HepG2 (cell line): Measurements from ENCODE around the gene ANG.
"Not testable (repeated sequence)": the region's sequence is repeated elsewhere in the genome, so short reads cannot be mapped to it uniquely, and the experiment has no call there.

Experiments
- FOXA3 ChIP-seq: IDR thresholded peaks from 2 replicates; pipeline ENCODE4 v1.6.1; 2016; ENCODE audit warnings: missing genetic modification reagents, missing compliant biosample characterization
- GTF2F1 ChIP-seq: fragments of 150-350 bp; IDR thresholded peaks from 2 replicates; pipeline ENCODE4 v1.6.1; 2014; ENCODE audit warnings: low read length
- POLR2A ChIP-seq, 2 experiments: IDR thresholded peaks; 2 replicates each; pipeline ENCODE4 v1.6.1; 2011; ENCODE audit warnings: low read depth in 2 of 2, low read length in 2 of 2, mild to moderate bottlenecking in 1 of 2, moderate library complexity in 1 of 2; ENCODE audit not compliant: insufficient read depth in 1 of 2
- RAD21 ChIP-seq: fragments of 450-650 bp; formaldehyde crosslinking; IDR thresholded peaks from 2 replicates; pipeline ENCODE4 v1.5.0; 2020; ENCODE audit warnings: mild to moderate bottlenecking
- RBM39 ChIP-seq: fragments of 200-400 bp; formaldehyde crosslinking; IDR thresholded peaks from one replicate; pipeline ENCODE4 v1.6.1; 2018; ENCODE audit warnings: antibody characterized with exemption, mild to moderate bottlenecking, low read depth, low read length; ENCODE audit not compliant: poor library complexity, severe bottlenecking
- RXRB ChIP-seq: IDR thresholded peaks from 2 replicates; pipeline ENCODE4 v1.6.1; 2016; ENCODE audit warnings: borderline replicate concordance, missing genetic modification reagents, missing compliant biosample characterization
- SAP130 ChIP-seq: IDR thresholded peaks from 2 replicates; pipeline ENCODE4 v1.6.1; 2016; ENCODE audit warnings: low read depth
- SNAPC4 ChIP-seq: sonication (generic); formaldehyde crosslinking; IDR thresholded peaks from 2 replicates; pipeline ENCODE4 v1.4.0; 2020; ENCODE audit warnings: mild to moderate bottlenecking, missing genetic modification reagents
- TAF15 ChIP-seq: fragments of 200-400 bp; formaldehyde crosslinking; IDR thresholded peaks from one replicate; pipeline ENCODE4 v1.6.1; 2018; ENCODE audit warnings: mild to moderate bottlenecking, low read depth, low read length; ENCODE audit not compliant: poor library complexity, severe bottlenecking
- TGIF2 ChIP-seq: IDR thresholded peaks from 2 replicates; pipeline ENCODE4 v1.6.1; 2016; ENCODE audit warnings: control low read depth, missing compliant biosample characterization
- ZBTB8A ChIP-seq: sonication (generic); formaldehyde crosslinking; IDR thresholded peaks from 2 replicates; pipeline ENCODE4 v1.4.0; 2020; ENCODE audit warnings: mild to moderate bottlenecking, low read depth, missing genetic modification reagents, borderline replicate concordance
- ZNF501 ChIP-seq: sonication (generic); formaldehyde crosslinking; IDR thresholded peaks from 2 replicates; pipeline ENCODE4 v1.5.1; 2020; ENCODE audit warnings: mild to moderate bottlenecking, moderate library complexity, missing genetic modification reagents
- TF ChIP-seq, protein P1 (sequence below): sonication (generic); formaldehyde crosslinking; IDR thresholded peaks from 2 replicates; pipeline ENCODE4 v1.5.0; 2020; ENCODE audit warnings: mild to moderate bottlenecking, missing genetic modification reagents, moderate library complexity

DNA sequence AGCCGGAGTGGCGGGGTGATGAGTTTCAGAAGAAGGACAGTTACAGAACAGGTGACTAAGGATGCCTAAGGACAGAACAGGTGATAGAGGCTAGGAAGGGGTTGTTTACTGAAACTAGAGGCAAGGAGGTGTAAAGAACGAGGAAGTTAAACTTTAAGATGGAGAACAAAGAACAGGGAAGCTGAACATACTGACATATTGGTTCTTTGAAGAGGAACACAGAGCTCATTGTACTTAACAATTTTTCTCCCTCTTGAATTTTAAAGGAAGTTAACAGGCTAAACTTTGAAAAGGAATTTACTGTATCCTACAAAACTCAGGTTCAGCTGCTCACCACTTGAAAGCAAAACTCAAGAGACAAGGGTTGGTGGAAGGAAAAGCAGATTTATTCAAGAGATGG, 37.6 kb downstream of the ANG start:
- TF ChIP-seq TAF15; ZBTB8A; SNAPC4; FOXA3 (CRISPR knock-in tag); RAD21 (CRISPR knock-in tag); RXRB (CRISPR knock-in tag); RBM39; GTF2F1; TGIF2; ZNF501 (CRISPR knock-in tag); POLR2A (IDR thresholded peaks at IDR 0.05; ENCODE audit: insufficient read depth in 1 of 2, low read depth in 2 of 2, low read length in 2 of 2); SAP130: not testable (repeated sequence)
- TF ChIP-seq, protein P1, sequence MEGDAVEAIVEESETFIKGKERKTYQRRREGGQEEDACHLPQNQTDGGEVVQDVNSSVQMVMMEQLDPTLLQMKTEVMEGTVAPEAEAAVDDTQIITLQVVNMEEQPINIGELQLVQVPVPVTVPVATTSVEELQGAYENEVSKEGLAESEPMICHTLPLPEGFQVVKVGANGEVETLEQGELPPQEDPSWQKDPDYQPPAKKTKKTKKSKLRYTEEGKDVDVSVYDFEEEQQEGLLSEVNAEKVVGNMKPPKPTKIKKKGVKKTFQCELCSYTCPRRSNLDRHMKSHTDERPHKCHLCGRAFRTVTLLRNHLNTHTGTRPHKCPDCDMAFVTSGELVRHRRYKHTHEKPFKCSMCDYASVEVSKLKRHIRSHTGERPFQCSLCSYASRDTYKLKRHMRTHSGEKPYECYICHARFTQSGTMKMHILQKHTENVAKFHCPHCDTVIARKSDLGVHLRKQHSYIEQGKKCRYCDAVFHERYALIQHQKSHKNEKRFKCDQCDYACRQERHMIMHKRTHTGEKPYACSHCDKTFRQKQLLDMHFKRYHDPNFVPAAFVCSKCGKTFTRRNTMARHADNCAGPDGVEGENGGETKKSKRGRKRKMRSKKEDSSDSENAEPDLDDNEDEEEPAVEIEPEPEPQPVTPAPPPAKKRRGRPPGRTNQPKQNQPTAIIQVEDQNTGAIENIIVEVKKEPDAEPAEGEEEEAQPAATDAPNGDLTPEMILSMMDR (CRISPR knock-in tag) = not testable (repeated sequence)
